Activated T-cell treated with anti-CD3 and anti-CD28 coated beads for 48 hours (primary cell): ENCODE results near the gene STARD9.

ENCODE experiments used
- DNase-seq: peaks from one replicate; pipeline ENCODE4 v3.0.0-alpha.2; 2020; ENCODE audit warnings: low read depth

Gene STARD9

DNA sequence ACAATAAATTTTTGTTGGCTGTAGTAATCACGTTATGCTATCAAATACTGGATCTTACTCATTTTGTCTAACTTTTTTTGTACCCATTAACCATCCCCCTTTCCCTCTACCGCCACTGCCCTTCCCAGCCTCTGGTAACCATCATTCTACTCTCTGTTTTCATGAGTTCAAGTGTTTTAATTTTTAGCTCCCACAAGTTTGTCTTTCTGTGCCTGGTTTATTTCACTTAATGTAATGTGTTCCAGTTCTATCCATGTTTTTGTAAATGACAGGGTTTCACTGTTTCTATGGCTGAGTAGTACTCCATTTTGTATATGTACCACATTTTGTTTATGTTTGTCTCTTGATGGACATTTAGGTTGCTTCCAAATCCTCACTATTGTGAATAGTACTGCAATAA is 52.1 kb downstream of the STARD9 start:
- DNase-seq, result no peak

DNA sequence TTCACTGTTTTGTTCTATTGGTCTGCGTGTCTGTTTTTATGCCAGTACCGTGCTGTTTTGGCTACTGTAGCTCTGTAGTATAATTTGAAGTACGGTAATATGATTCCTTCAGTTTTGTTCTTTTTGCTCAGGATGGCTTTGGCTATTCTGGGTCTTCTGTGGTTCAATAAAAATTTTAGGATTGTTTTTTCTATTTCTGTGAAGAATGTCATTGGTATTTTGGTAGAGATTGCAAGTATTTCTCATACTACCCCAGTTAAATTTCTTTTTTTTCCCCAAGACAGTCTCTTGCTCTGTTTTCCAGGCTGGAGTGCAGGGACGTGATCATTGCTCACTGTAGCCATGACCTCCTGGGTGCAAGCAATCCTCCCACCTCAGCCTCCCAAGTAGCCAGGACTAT is 53.4 kb downstream of the STARD9 start:
- DNase-seq, result no peak

DNA sequence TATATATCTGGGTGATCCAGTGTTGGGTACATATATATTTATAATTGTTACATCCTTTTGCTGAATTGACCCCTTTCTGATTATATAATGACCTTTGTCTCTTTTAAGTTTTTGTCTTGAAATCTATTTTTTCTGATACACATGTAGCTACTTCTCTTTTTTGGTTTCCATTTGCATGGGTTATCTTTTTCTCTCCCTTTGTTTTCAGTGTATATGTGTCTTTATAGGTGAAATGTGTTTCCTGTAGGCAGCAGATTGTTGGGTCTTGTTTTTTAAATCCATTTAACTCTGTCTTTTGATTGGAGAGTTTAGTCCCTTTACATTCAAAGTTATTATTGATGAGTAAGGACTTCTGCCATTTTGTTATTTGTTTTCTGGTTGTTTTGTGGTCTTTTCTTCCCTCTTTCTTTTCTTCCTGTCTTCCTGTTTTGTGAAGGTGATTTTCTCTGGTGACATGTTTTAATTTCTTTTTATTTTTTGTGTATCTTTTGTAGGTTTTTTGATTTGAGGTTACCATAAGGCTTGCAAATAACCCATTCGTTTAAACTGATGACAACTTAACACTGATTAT is 56.8 kb downstream of the STARD9 start:
- no peak for DNase-seq

DNA sequence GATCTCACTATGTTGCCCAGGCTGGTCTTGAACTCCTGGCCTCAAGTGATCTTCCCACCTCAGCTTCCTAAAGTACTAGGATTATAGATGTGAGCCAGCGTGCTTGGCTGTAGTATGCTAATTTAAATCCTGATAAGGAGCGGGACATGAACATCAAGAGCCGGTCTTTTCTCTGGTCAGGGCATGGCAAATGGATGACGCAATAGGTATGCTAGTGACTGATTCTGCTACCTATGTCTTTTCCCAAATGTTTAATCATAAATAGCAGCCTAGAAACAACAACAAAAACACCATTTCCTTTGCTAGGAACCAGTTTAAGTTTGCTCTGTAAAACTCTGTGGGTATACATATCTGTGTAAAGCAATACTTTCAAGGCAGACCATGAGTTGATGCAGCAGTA is 64.7 kb downstream of the STARD9 start:
- DNase-seq, result no peak

DNA sequence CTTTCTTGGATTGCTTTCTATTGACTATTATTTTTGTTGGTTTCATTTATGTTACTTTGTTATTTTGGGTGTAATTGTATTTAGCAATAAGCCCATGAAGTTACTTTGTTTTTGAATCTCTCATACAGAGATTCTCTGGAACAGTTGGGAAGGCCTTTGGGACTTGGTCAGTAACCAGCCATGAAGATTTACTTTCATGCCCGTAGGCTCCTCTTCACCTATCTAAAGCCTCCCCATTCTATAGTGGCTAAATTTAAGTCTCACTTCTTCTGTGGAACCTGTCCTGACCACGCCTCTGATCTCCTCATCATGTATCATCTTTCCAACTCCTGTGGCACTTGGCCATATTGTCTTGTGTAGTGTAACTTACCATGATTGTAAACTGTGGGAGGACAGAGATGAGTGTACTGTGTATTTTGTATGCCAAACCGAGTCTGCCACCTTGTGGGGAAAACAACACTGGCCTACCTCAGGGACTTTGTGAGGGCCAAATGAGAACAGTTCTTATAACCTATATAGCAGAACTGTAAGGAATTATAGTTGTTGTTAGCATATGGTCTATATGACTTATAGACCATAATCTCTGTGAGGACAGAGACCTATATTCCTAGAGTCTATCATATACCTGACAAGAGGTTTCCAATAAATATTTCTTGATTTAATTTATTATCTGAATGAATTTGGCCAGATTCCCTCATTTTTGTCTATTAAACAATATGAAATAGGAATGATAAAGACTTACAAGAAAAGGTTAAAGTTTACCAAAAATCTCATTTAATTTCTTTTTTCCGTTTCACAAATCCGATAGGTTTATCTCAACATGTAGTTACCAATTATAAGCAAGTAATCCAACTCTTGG is 75.0 kb downstream of the STARD9 start:
- DNase-seq, result peak; percentile 42

DNA sequence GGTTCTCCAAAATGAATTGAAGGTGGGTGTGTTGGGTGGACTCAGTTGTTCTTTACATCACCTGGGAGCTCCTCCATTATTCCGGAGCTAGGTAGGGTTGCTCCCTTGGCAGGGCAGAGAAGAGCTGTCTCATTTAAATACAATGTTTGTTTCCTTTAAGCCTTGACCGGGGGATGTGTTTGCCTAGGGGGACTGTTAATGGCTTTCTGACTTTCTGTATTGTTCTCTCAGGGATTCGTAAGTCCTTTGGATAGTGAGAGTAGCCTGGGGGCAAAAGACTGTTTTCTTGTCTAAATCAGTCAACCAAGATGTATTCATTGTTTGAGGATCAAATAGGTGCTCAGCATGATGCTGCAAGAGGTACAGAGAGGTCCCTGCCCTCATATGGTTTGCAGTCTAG is 90.4 kb downstream of the STARD9 start:
- no peak for DNase-seq

DNA sequence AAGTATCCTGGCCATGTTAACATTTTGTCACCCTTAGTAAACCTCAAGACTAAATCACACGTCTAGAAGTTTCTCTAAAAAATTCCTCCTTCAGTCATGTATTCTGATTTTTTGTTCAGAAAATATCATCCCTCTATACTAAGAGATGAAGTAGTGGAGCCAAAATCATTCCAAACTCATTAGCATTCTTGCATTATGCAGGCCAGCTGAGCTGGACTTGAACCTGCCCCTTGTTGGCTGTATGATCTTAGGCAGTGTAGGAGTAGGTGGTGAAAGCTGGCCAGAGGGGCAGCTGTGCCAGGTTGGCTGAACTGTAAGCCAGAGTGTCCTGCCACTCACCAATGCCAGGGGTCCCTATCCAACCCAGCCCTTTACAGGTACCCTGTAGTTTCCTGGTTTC is 92.4 kb downstream of the STARD9 start:
- no peak for DNase-seq

DNA sequence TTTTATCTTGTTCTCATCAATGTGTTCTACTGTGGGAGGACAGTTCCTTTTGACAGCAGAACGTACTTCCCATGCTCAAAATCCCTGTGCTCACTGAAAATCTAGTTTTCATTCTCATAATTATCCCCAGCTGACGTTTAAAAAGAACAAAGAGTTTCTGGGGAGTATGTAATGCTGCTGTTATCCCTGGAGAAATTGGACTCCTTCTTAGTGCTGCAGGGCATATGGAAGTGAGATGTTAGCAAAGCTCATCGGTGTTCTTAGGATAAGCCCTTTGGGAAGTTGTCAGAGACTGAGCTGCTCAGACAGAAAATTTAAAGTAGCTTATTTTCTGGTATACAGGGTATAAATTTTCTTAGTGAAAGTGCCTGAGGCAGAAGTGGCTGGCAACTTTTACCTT is 95.0 kb downstream of the STARD9 start:
- DNase-seq, result no peak

DNA sequence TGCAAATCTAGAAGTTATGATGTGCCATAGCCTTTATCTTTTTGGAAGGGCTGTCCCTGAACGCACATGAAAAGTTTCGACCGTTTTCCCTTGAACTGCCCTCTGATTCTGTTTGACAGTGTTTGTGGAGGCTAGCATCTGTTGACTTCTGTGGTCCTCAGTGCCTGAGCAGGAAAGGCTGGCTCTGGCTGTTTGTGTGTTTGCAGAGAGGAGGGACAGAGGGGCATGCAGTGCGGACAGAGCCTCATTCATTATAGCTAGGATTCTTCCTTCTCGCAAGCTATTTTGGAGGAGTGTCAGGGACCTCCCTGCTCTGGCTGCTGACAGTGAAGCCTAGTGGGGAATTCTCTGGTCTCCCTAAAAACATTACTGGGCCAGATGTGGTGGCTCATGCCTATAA is 97.0 kb downstream of the STARD9 start:
- no peak for DNase-seq

DNA sequence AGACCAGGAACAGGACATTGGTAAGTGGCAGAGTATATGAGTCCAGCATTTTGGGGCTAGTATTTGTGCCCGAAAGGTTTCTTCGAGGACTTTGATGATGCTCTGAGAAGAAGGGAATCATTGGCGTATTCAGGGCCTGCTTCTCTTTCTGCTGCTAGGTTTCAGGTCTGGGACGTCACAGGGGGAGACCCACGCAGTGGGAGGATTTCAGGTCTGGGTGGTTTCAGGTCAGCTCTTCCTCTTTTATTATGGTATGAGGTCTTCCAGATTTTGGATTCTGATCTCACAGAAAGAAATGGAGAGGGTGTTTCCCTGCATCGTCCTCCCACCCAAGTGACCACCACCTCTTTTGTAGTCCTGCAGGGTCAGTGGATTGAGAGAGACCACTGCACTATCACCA is 99.1 kb downstream of the STARD9 start:
- DNase-seq, result no peak

DNA sequence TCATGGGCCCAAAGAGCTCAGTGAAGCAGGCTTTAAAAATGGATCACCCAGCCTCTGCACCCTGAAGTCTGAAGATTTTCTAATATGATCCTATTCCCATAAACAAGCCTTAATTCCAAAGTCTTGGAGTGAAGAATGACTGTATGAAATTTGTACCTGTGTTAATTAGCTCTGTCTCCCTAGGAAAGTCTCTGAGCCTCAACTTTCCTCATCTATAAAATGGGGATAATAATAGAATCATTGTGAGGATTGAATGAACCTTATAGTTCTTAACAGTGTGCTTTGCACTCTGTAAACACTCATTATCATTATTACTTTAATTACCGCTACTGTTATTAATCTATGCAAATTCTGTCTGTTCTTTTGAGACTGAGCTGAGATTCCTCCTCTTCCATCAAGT is 99.6 kb downstream of the STARD9 start:
- no peak for DNase-seq

DNA sequence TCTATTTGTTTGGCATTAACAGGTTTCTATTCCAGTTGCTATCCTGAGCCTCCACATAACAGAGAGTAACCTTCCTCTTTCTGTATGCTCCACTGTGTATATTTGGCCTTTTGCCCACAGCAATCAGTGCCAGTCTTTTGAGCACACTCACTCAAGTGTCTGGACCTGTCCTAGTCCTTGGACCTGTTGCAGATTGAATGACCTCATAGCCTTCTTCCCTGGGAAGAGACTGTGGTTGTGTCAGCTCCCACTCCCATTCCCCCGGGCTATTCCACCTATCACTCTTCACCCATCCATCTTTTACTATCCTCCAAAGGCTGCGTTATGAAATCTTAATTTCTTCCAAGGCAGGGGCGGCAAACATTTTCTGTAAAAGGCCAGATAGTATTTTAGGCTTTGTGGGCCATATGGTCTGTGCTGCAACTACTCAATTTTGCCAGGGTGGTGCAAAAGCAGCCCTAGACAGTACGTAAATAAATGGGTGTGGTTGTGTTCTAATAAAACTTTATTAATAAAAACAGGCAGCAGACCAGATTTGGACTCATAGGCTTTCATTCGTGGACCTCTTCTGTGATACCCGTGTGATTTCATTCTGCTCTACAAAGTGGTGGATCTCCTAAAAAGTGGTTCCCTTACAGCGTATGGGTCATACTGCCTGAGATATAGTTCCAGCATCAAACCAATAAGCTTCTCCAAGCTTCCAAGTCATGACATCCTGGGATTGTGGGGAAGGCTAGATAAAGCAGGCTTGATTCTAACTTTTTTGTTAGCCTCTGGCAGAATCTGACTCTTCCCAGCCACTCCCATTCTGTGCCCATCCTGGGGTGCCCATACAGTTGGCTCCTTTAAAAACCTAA is 104.1 kb downstream of the STARD9 start:
- no peak for DNase-seq

DNA sequence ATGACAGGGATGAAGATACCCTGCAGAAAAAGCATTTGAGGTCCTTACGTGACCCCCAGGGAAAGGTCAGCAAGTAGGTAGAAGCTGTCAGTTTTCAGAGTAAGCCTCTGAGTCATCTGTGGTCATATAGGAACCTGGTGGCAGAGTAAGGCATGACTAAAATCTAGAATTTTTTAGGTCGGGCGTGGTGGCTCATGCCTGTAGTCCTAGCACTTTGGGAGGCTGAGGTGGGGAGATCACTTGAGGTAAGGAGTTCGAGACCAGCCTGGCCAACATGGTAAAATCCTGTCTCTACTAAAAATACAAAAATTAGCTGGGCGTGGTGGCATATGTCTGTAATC is 104.7 kb downstream of the STARD9 start:
- peak; percentile 45 for DNase-seq

DNA sequence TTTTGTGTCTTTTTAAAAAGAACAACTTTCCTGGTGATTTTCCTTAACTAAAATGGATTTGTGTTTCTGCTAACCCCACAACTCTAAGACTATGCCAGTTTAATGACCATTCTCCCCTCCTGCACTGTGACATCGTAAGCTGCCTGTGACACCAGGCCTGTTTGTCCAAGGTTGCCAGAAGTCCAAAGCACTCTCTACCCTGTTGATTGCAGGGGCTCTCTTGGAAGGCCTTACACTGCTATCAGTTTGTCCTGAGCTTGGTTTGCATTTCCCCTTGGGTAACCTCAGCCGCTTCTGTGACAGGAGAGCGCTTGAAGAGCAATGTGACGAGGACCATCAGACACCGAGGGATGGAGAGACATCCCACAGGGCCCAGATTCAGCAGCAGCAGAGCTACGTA is 105.7 kb downstream of the STARD9 start:
- DNase-seq, result no peak

DNA sequence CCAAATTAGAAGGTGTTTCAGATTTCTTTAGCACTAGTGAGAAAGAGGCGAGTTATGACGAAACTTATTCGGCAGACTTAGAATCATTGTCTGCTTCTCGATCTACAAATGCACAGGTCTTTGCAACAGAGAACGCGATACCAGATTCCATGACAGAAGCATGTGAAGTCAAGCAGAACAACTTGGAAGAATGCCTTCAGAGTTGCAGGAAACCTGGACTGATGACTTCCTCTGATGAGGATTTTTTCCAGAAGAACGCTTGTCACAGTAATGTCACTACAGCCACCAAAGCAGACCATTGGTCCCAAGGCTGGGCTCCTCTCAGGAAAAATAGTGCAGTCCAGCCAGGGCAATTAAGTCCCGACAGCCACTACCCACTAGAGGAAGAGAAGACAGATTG is 110.9 kb downstream of the STARD9 start:
- DNase-seq, result no peak

DNA sequence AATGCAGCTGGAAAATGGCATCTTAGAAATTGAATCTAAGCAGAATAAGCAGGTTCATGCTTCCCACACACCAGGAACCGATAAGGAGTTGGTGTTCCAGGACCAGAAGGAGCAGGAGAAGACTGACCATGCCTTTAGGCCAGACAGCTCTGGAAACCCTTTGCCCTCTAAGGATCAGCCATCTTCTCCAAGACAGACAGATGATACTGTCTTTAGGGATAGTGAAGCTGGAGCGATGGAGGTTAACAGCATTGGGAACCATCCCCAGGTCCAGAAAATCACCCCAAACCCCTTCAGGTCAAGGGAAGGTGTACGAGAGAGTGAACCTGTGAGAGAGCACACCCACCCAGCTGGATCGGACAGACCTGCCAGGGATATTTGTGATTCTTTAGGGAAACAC is 112.3 kb downstream of the STARD9 start:
- no peak for DNase-seq

DNA sequence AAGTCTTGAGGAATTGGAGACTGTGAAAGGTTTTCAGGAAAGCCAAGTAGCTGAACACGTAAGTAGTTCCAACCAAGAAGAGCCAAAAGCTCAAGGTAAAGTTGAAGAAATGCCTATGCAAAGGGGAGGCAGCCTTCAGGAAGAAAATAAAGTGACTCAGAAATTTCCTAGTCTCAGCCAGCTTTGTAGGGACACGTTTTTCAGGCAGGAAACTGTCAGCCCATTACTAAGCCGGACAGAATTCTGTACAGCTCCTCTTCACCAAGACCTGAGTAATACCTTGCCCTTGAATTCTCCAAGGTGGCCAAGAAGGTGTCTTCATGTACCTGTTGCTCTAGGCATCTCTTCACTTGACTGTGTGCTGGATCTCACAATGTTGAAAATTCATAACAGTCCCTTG is 112.9 kb downstream of the STARD9 start:
- DNase-seq, result no peak

DNA sequence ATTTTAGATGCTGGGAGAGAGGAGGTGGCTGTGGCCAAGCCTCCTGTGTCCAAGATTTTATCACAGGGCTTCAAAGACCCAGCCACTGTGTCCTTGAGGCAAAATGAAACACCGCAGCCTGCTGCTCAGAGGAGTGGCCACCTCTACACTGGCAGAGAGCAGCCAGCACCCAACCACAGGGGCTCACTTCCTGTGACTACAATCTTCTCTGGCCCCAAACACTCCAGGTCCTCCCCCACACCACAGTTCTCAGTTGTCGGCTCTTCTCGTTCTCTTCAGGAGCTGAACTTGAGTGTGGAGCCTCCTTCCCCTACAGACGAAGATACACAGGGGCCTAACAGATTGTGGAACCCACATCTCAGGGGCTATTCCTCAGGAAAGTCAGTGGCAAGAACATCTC is 115.9 kb downstream of the STARD9 start:
- DNase-seq, result peak; percentile 12

DNA sequence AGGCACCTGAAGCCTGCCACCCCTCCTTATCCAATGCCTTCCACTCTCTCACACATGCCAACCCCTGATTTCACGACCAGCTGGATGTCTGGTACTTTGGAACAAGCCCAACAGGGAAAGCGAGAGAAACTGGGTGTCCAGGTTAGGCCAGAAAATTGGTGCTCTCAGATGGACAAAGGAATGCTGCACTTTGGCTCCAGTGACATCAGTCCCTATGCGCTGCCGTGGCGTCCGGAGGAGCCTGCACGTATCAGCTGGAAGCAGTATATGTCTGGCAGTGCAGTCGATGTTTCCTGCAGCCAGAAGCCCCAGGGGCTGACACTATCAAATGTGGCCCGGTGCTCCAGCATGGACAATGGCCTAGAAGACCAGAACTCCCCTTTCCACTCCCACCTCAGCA is 116.4 kb downstream of the STARD9 start:
- no peak for DNase-seq

DNA sequence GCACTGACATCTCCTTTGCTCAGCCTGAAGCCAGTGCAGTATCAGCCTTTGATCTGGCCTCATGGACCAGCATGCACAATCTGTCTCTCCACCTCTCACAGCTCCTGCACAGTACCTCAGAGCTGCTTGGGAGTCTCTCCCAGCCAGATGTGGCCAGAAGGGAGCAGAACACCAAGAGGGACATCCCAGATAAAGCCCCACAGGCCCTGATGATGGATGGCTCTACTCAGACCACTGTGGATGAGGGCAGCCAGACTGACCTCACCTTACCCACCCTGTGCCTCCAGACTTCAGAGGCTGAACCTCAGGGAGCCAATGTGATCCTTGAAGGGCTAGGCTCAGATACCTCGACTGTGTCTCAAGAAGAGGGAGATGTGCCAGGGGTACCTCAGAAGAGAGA is 117.1 kb downstream of the STARD9 start:
- no peak for DNase-seq

DNA sequence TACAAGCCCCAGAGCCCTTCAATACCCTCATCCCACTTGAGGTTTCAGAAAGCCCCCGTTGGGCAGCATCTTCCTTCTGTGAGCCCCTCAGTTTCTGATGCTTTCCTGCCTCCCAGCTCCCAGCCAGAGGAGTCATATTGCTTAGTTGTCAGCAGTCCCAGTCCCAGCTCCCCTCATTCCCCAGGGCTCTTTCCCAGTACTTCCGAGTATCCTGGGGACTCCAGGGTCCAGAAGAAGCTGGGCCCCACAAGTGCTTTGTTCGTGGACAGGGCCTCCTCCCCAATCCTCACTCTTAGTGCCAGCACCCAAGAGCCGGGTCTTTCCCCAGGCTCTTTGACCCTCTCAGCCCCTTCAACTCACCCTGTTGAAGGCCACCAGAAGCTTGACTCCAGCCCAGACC is 117.6 kb downstream of the STARD9 start:
- DNase-seq, result no peak

DNA sequence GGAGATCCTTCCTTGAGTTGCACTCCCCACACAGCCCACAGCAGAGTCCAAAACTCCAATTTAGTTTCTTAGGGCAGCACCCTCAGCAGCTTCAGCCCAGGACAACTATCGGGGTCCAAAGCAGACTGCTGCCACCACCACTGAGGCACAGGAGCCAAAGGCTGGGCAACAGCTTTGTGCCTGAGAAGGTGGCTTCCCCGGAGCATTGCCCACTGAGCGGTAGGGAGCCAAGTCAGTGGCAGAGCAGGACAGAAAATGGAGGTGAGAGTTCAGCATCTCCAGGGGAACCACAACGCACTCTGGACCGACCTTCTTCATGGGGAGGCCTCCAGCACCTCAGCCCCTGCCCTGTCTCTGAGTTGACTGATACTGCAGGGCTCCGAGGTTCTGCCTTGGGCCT is 118.1 kb downstream of the STARD9 start:
- DNase-seq, result no peak

DNA sequence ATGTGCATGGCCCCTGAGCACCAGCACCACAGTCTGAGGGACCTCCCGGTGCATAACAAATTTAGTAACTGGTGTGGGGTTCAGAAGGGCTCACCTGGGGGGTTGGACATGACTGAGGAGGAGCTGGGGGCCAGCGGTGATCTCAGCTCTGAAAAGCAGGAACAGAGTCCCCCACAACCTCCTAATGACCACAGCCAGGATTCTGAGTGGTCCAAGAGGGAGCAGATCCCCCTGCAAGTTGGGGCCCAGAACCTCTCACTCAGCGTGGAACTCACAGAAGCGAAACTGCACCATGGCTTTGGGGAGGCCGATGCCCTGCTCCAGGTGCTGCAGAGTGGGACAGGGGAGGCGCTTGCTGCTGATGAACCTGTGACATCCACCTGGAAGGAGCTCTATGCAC is 118.5 kb downstream of the STARD9 start:
- DNase-seq, result no peak
